Measurements from ENCODE around the gene CDK5RAP2.

CDK5RAP2 gene

DNA sequence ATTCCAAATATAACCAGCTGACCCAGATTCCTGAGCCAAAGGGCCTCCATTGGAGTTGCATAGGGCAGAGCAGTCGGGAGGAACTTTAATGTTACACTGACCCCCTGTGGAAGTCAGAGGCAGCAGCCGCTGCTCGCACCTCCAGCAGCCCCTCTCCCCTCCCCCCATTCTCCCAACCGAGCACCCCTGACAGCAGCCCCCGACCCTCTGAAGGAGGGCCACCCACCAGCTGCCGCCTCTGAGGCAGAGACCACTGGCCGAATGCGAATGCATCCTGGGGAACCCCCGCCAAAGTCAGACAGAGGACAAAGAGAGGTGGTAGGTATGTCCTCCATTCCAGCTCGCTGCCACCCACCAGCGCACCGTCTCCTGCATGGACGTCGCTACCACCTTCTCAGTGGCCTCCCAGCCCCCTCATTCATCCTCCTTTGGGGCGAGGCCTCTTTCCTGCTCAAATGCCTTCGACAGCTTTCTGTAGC lies 231.0 kb downstream of the CDK5RAP2 start:
- TF ChIP-seq, protein P1, sequence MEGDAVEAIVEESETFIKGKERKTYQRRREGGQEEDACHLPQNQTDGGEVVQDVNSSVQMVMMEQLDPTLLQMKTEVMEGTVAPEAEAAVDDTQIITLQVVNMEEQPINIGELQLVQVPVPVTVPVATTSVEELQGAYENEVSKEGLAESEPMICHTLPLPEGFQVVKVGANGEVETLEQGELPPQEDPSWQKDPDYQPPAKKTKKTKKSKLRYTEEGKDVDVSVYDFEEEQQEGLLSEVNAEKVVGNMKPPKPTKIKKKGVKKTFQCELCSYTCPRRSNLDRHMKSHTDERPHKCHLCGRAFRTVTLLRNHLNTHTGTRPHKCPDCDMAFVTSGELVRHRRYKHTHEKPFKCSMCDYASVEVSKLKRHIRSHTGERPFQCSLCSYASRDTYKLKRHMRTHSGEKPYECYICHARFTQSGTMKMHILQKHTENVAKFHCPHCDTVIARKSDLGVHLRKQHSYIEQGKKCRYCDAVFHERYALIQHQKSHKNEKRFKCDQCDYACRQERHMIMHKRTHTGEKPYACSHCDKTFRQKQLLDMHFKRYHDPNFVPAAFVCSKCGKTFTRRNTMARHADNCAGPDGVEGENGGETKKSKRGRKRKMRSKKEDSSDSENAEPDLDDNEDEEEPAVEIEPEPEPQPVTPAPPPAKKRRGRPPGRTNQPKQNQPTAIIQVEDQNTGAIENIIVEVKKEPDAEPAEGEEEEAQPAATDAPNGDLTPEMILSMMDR (IDR thresholded peaks at IDR 0.05; ENCODE audit: extremely low read depth, insufficient read depth, missing control alignments), result peak; percentile 68
- DNase-seq (ENCODE audit: low spot score), result peak; percentile 61
- in situ Hi-C loops (cut with MboI; ENCODE audit: low pct_unique_long_range_greater_than_20kb, low sequenced_read_pairs, unreplicated experiment), result no loop called here

DNA sequence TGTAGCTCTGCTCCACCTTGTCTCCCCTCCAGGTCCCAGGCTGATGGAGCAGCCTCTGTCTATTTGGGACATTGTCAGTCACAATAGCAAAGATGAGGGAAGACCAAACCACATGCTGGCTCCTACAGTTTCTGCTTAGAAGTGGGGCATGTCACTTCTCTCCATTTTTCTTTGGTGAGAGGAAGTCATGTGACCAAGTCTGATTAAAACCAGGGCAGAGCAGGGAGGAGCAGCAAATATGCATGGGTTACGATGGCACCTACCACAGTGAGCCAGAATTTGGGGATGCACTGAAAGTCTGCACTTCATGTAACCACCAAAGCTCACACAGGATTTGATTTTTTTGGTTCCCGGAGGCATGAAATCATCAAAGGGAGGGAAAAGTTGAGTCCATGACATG lies 234.6 kb downstream of the CDK5RAP2 start:
- in situ Hi-C loops (cut with MboI; ENCODE audit: low pct_unique_long_range_greater_than_20kb, low sequenced_read_pairs, unreplicated experiment), result no loop called here
- TF ChIP-seq, protein P1 (IDR thresholded peaks at IDR 0.05; ENCODE audit: extremely low read depth, insufficient read depth, missing control alignments), result no peak
- no peak for DNase-seq (ENCODE audit: low spot score)

DNA sequence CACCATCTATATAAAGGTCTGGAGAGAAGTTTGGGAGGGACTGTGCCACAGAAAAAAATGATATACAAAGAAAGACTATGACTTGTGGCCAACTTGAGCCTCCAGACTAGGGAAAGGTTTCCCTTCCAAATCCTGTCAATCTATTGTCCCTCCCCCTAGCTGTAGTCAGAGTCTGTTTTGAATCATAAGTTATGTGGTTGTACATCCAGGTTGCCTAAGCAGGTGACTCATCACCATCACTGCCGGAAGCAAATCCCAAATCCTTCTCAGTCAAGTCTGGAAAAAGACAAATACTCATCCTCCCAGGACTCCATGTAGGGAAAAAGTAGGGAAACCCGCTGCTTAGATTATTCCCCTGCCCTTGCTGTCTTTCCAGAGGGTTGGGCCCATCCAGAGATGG lies 235.7 kb downstream of the CDK5RAP2 start:
- DNase-seq (ENCODE audit: low spot score), result no peak
- in situ Hi-C loops (cut with MboI; ENCODE audit: low pct_unique_long_range_greater_than_20kb, low sequenced_read_pairs, unreplicated experiment), result no loop called here
- TF ChIP-seq, protein P1 (IDR thresholded peaks at IDR 0.05; ENCODE audit: extremely low read depth, insufficient read depth, missing control alignments), result no peak

DNA sequence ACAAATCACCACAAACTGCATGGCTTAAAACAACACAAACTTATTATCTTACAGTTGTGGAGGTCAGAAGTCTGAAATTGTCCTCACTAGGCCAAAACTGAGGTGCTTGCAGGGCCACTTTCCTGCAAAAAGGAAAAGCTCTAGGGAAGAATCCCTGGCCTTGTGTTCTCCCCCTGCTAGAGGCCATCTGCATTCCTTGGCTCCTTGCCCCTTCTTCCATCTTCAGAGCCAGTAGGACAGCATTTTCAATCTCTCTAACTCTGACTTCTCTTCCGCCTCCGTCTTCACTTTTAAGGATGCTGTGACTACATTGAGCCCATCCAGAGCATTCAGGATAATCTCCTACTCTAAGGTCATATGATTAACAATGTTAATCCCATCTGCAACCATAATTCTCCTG lies 236.6 kb downstream of the CDK5RAP2 start:
- in situ Hi-C loops (cut with MboI; ENCODE audit: low pct_unique_long_range_greater_than_20kb, low sequenced_read_pairs, unreplicated experiment), result no loop called here
- no peak for DNase-seq (ENCODE audit: low spot score)
- TF ChIP-seq, protein P1 (IDR thresholded peaks at IDR 0.05; ENCODE audit: extremely low read depth, insufficient read depth, missing control alignments), result no peak

Data from GM13977 (cell line).